Activated CD4-positive, alpha-beta T cell treated with anti-CD3 and anti-CD28 coated beads, Interleukin-2, Interleukin-6, amounts not matched to agents 100 ng/mL and 50 ng/mL, durations not matched to agents 16 hours and 8 hours (primary cell): ENCODE data around the gene TRAK2.
"Not testable (repeated sequence)": the region's sequence is repeated elsewhere in the genome, so short reads cannot be mapped to it uniquely, and the experiment has no call there.

Experiments
- DNase-seq: peaks from one replicate; pipeline ENCODE4 v3.0.0-alpha.2; 2020

TRAK2 gene

GRCh38 chr2:201451292-201452057 is at the start of gene TRAK2, which contains the start of gene STRADB:
Gene TRAK2 (minus strand): TSS chr2:201451458. CDS start chr2:201420507, 30,951 bp downstream.
Gene STRADB (plus strand): TSS chr2:201451740. CDS start chr2:201454841, 3,101 bp downstream.
- DNase-seq = peak; percentile 98

GRCh38 chr2:201500534-201500933 is 49.3 kb upstream of the TRAK2 start:
- no peak for DNase-seq

- peak; percentile 9 for DNase-seq
These were observed 45.5 kb upstream of the TRAK2 start for GRCh38 chr2:201496785-201497184.

- no peak for DNase-seq
These were observed 39.0 kb upstream of the TRAK2 start for GRCh38 chr2:201490291-201490690.

GRCh38 chr2:201484805-201485204 is 33.5 kb upstream of the TRAK2 start:
- no peak for DNase-seq

- DNase-seq = not testable (repeated sequence)
These were observed 32.5 kb upstream of the TRAK2 start for GRCh38 chr2:201483758-201484157.

GRCh38 chr2:201483342-201483741 is 32.1 kb upstream of the TRAK2 start:
- no peak for DNase-seq

GRCh38 chr2:201482543-201482942 is 31.3 kb upstream of the TRAK2 start:
- no peak for DNase-seq

- no peak for DNase-seq
These were observed 21.2 kb upstream of the TRAK2 start for GRCh38 chr2:201472411-201472810.

- no peak for DNase-seq
These were observed 20.6 kb upstream of the TRAK2 start for GRCh38 chr2:201471732-201472393.

GRCh38 chr2:201470821-201471731 is 19.8 kb upstream of the TRAK2 start:
- peak; percentile 27 for DNase-seq

GRCh38 chr2:201467666-201468065 is 16.4 kb upstream of the TRAK2 start:
- DNase-seq = no peak

GRCh38 chr2:201466050-201466675 is 14.9 kb upstream of the TRAK2 start:
- no peak for DNase-seq

GRCh38 chr2:201465524-201465971 is 14.3 kb upstream of the TRAK2 start:
- DNase-seq = no peak

- no peak for DNase-seq
These were observed 13.3 kb upstream of the TRAK2 start for GRCh38 chr2:201464547-201464946.

- no peak for DNase-seq
These were observed 9.3 kb upstream of the TRAK2 start for GRCh38 chr2:201460532-201460931.

- DNase-seq = no peak
These were observed 7.1 kb upstream of the TRAK2 start for GRCh38 chr2:201458381-201458780.

- DNase-seq = no peak
These were observed 1.8 kb upstream of the TRAK2 start for GRCh38 chr2:201452922-201453643.

- DNase-seq = peak; percentile 10
These were observed 1.0 kb upstream of the TRAK2 start for GRCh38 chr2:201452058-201452921.

GRCh38 chr2:201450954-201451291 is 335 bp downstream of the TRAK2 start:
- no peak for DNase-seq

- DNase-seq = peak; percentile 46
These were observed 2.6 kb downstream of the TRAK2 start for GRCh38 chr2:201448701-201449100.
